ENCODE measurements around the gene ZNF786.

DNA sequence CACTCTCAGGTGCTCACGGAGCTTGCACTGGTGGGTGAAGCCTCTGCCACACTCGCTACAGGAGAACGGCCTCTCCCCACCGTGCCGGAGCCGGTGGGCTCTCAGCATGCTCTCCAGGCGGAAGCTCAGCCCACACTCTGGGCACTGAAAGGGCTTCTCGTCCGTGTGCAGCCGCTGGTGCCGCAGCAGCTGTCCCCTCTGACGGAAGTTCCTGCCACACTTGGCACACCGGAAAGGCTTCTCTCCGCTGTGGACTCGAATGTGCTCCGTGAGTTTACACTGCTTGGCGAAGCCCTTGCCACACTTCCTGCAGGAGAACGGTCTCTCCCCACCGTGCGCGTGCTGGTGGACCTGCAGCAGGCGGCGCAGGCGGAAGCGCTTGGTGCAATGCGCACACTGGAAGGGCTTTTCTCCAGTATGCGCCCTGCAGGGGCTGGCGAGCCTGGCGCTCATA, 19.3 kb downstream of the ZNF786 start:
- TF ChIP-seq, protein P1, sequence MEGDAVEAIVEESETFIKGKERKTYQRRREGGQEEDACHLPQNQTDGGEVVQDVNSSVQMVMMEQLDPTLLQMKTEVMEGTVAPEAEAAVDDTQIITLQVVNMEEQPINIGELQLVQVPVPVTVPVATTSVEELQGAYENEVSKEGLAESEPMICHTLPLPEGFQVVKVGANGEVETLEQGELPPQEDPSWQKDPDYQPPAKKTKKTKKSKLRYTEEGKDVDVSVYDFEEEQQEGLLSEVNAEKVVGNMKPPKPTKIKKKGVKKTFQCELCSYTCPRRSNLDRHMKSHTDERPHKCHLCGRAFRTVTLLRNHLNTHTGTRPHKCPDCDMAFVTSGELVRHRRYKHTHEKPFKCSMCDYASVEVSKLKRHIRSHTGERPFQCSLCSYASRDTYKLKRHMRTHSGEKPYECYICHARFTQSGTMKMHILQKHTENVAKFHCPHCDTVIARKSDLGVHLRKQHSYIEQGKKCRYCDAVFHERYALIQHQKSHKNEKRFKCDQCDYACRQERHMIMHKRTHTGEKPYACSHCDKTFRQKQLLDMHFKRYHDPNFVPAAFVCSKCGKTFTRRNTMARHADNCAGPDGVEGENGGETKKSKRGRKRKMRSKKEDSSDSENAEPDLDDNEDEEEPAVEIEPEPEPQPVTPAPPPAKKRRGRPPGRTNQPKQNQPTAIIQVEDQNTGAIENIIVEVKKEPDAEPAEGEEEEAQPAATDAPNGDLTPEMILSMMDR (IDR thresholded peaks at IDR 0.05) = no peak
- TF ChIP-seq POLR2AphosphoS5 (IDR thresholded peaks at IDR 0.05) (no peak), POLR2A (IDR thresholded peaks at IDR 0.05) (no peak)

Measured in prostate gland (tissue), 2 donors.